GM12891 (cell line): ENCODE results near the gene MAL.

Experiments used
- POLR2A ChIP-seq: IDR thresholded peaks from 2 replicates; pipeline ENCODE4 v1.6.1; 2011; ENCODE audit warnings: low read depth, low read length, control low read depth
- POLR2AphosphoS5 ChIP-seq: IDR thresholded peaks from 2 replicates; pipeline ENCODE4 v1.6.1; 2011; ENCODE audit warnings: low read depth, low read length, control low read depth
- SPI1 ChIP-seq: IDR thresholded peaks from 2 replicates; pipeline ENCODE4 v1.6.1; 2011; ENCODE audit warnings: low read depth, low read length, control low read depth
- TAF1 ChIP-seq: IDR thresholded peaks from 2 replicates; pipeline ENCODE4 v1.6.1; 2011; ENCODE audit warnings: low read depth, low read length, control low read depth

DNA sequence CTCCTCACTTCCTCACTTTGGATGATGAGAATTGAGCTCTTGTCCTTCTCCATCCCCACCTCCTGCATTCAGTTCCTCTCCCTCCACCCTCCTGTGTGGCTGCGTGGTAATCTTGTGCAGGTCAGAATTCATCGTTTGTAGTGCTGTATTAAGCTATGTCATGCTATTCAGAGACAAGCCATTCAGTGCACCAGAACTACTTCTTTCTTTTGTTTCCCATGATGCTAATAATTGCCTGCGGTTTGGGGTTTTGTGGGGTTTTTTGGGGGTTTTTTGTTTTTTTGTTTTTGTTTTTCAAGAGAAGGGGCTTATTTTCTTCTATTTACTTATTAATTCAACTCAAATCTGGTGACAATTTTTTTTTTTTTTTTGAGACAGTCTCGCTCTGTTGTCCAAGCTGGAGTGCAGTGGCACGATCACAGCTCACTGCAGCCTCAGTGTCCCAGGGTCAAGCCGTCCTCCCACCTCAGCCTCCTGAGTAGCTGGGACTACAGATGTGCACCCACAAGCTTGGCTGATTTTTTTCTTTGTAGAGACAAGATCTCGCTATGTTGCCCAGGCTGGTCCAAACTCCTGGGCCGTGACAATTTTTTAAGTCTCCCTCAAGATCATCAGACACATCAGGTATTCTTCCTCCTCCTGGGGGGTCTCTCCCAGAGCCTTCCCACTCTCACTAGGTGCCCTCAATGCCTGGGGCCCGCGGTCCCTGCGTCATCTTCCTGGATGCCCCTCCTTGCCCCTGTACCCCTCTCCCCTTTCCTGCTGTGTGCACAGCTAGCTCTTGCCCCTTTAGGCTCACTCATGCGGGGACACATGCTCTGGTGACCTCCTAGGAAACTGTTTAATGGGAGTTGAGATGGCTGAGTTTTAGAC, 37.8 kb downstream of the MAL start:
- no peak for TF ChIP-seq POLR2A
- TF ChIP-seq TAF1, result no peak
- TF ChIP-seq POLR2AphosphoS5, result no peak
- peak; percentile 74 for TF ChIP-seq SPI1
